ENCODE results near the gene CACNA2D3. TPM values are rescaled to one million over a fixed set of nuclear protein-coding genes. Genes with fewer than 3 reads are reported as not detected.

CACNA2D3 gene
- total and polyA plus RNA-seq, 2 donors from 2014 or later: 5.7 to 11.2 TPM

DNA sequence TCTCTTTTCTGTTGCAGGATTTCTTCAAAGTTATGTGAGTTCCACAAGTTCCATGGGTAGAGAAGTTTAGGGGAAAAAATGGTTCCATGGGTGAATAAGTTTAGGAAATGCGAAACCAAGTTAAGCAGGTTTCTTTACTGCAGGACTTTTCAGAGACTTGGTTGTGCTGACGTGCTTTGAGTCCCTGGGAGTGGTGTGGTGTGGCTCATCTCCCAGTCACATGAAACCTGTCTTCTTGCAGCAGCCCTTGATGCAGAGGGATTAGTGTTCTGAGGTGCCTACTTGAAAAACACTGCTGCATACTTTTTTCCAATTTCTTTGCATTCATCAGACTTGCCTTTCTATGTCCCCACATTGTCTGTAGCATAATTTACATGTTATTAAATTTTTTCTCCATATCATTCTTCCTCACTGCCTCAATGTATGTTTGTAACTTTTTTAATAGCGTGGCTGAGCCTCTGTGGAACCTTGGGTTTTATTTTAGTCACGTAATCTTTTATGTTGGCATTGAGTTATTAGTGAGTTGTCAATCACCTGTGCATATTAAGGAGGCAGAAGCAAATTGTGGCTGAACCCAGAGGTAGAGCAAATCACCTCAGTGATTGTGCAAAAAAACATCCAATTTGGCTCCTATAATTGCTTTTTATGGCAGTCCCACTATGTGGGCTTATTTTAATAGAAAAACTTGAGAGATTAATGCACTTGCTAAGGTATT lies 115.6 kb downstream of the CACNA2D3 start:
- intact Hi-C loops (cut with DNase I): no loop called here
- no peaks in the 10 kb centered on the region for H3K36me3 ChIP-seq (ENCODE audit: control insufficient read depth in 2 of 3, insufficient read depth in 3 of 3, low read length in 3 of 3)
- H3K4me1 ChIP-seq (ENCODE audit: control insufficient read depth in 2 of 3, insufficient read depth in 2 of 3, low read depth in 1 of 3, low read length in 3 of 3): no peaks in the 10 kb centered on the region
- DNase-seq: no peak
- no peak overlapping the region for H3K4me3 ChIP-seq (ENCODE audit: low read length in 3 of 3)
- no peak overlapping the region for H3K27ac ChIP-seq (ENCODE audit: low read depth in 2 of 2, low read length in 2 of 2)
- no peaks in the 10 kb centered on the region for H3K27me3 ChIP-seq (ENCODE audit: control insufficient read depth, insufficient read depth, low read length)
- H3K9me3 ChIP-seq (ENCODE audit: control insufficient read depth in 2 of 3, insufficient read depth in 1 of 3, low read length in 3 of 3): no peaks in the 10 kb centered on the region
- FAIRE-seq: no peak
- no peak overlapping the region for H3K9ac ChIP-seq (ENCODE audit: low read length in 3 of 3)
- TF ChIP-seq, protein P1, sequence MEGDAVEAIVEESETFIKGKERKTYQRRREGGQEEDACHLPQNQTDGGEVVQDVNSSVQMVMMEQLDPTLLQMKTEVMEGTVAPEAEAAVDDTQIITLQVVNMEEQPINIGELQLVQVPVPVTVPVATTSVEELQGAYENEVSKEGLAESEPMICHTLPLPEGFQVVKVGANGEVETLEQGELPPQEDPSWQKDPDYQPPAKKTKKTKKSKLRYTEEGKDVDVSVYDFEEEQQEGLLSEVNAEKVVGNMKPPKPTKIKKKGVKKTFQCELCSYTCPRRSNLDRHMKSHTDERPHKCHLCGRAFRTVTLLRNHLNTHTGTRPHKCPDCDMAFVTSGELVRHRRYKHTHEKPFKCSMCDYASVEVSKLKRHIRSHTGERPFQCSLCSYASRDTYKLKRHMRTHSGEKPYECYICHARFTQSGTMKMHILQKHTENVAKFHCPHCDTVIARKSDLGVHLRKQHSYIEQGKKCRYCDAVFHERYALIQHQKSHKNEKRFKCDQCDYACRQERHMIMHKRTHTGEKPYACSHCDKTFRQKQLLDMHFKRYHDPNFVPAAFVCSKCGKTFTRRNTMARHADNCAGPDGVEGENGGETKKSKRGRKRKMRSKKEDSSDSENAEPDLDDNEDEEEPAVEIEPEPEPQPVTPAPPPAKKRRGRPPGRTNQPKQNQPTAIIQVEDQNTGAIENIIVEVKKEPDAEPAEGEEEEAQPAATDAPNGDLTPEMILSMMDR (IDR thresholded peaks at IDR 0.05; ENCODE audit: borderline replicate concordance, extremely low read depth, insufficient read depth): no peak

DNA sequence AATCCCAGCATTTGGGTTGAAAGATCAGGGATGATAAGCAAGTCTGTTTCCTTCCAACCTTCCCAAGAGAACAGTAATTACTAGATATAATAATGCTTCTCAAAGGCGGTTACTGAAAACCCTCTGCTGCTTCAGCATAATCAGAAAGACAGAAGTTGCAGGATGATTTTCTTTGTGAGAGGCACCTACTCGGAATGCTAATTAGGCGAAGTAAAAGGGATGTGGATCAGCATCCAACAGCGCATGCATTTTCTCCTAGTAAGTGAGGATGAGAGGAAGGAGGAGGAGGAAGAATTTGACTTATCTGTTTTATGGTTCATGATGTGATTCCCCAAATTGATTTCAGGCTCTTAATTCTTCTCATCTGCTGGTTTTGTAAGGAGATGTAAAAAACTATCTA lies 118.0 kb downstream of the CACNA2D3 start:
- Histone ChIP-seq H3K4me1 (ENCODE audit: control insufficient read depth in 2 of 3, insufficient read depth in 2 of 3, low read depth in 1 of 3, low read length in 3 of 3) (no peaks in the 10 kb centered on the region), H3K27me3 (ENCODE audit: control insufficient read depth, insufficient read depth, low read length) (no peaks in the 10 kb centered on the region), H3K9ac (ENCODE audit: low read length in 3 of 3) (no peak overlapping the region), H3K9me3 (ENCODE audit: control insufficient read depth in 2 of 3, insufficient read depth in 1 of 3, low read length in 3 of 3) (no peaks in the 10 kb centered on the region), H3K36me3 (ENCODE audit: control insufficient read depth in 2 of 3, insufficient read depth in 3 of 3, low read length in 3 of 3) (no peaks in the 10 kb centered on the region), H3K27ac (ENCODE audit: low read depth in 2 of 2, low read length in 2 of 2) (no peak overlapping the region), H3K4me3 (ENCODE audit: low read length in 3 of 3) (no peak overlapping the region)
- TF ChIP-seq, protein P1 (IDR thresholded peaks at IDR 0.05; ENCODE audit: borderline replicate concordance, extremely low read depth, insufficient read depth): no peak
- FAIRE-seq: no peak
- intact Hi-C loops (cut with DNase I): no loop called here
- no peak for DNase-seq

DNA sequence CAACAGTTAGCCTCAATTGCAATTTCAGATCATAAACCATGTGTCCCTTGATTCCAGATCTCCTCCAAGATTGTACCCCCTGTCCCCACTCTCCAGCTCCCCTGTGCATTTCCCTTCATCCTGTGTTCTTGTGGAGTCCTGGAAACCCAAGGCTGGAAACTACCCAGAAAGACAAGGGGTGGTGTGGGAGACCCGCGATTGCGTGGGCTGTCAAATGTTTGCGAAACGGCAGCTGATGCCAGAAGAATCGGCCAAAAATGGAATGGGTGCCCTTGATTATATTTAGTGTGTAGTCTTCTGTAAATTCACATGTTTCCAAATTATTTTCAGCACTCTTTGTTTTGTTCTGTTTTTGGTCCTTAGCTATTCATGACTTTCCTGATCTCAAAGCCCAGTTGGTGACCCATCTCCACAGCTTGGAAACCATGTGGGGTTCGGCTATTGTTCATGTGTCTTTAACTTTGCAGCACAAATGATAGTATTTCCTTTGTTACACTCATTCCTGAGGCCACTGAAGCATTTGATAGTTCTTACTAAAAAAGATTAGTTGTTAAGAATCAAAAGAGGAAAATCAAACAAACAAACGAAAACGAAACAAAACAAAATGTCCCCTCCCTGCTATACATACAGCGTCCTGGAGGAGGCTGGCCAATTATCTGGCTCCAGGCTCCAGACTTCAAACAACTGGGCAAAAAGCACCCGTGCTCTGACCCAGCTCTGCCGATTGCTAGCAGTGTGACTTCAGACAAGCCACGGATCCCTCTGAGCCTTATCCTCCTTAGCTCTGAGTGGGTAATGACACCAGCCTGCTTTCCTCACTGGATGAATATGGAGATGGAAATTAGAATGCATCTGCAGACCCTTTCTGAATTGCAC lies 120.9 kb downstream of the CACNA2D3 start:
- DNase-seq (no peak), FAIRE-seq (no peak)
- TF ChIP-seq, protein P1 (IDR thresholded peaks at IDR 0.05; ENCODE audit: borderline replicate concordance, extremely low read depth, insufficient read depth): no peak
- Histone ChIP-seq H3K36me3 (ENCODE audit: control insufficient read depth in 2 of 3, insufficient read depth in 3 of 3, low read length in 3 of 3) (no peaks in the 10 kb centered on the region), H3K27ac (ENCODE audit: low read depth in 2 of 2, low read length in 2 of 2) (no peak overlapping the region), H3K9ac (ENCODE audit: low read length in 3 of 3) (peak overlapping the region in 1 of 3 donors; percentile 23), H3K4me1 (ENCODE audit: control insufficient read depth in 2 of 3, insufficient read depth in 2 of 3, low read depth in 1 of 3, low read length in 3 of 3) (no peaks in the 10 kb centered on the region), H3K27me3 (ENCODE audit: control insufficient read depth, insufficient read depth, low read length) (no peaks in the 10 kb centered on the region), H3K9me3 (ENCODE audit: control insufficient read depth in 2 of 3, insufficient read depth in 1 of 3, low read length in 3 of 3) (peaks cover 0 to 4% (median 0%) of the 10 kb centered on the region in 3 donors), H3K4me3 (ENCODE audit: low read length in 3 of 3) (peak overlapping the region in 2 of 3 donors; percentile 1 to 35)
- intact Hi-C loops (cut with DNase I): no loop called here

Measured in kidney (tissue), 14 donors.